ENCODE measurements around the gene HTRA1. TPM values are rescaled to one million over a fixed set of nuclear protein-coding genes. Genes with fewer than 3 reads are reported as not detected.

Gene HTRA1
- total RNA-seq, 1 experiment from 2014 or later: 1.5 TPM

GRCh38 chr10:122503012-122503411 is 41.7 kb downstream of the HTRA1 start:
- no peaks in the 10 kb centered on the region for H3K36me3 ChIP-seq
- H3K4me3 ChIP-seq: no peak overlapping the region
- H3K4me1 ChIP-seq: peaks cover 3% of the 10 kb centered on the region; the same call in 1 of the 2 replicates
- DNase-seq: no peak
- no peak overlapping the region for H3K27ac ChIP-seq
- H3K9me3 ChIP-seq (replicated peaks): no peaks in the 10 kb centered on the region
- H3K27me3 ChIP-seq: peaks cover 11% of the 10 kb centered on the region

GRCh38 chr10:122503886-122504609 is 42.7 kb downstream of the HTRA1 start:
- Histone ChIP-seq H3K4me3 (no peak overlapping the region), H3K27ac (no peak overlapping the region), H3K27me3 (peaks cover 12% of the 10 kb centered on the region), H3K9me3 (replicated peaks) (no peaks in the 10 kb centered on the region), H3K36me3 (no peaks in the 10 kb centered on the region), H3K4me1 (peaks cover 3% of the 10 kb centered on the region; the same call in 1 of the 2 replicates)
- DNase-seq: no peak

GRCh38 chr10:122504610-122504950 is 43.2 kb downstream of the HTRA1 start:
- peak; percentile 58 to 59 for DNase-seq
- no peak overlapping the region for H3K27ac ChIP-seq

GRCh38 chr10:122505011-122505410 is 43.7 kb downstream of the HTRA1 start:
- no peak overlapping the region for H3K4me3 ChIP-seq
- DNase-seq: no peak
- peaks cover 3% of the 10 kb centered on the region; the same call in 1 of the 2 replicates for H3K4me1 ChIP-seq
- no peaks in the 10 kb centered on the region for H3K36me3 ChIP-seq
- peaks cover 12% of the 10 kb centered on the region for H3K27me3 ChIP-seq
- no peak overlapping the region for H3K27ac ChIP-seq
- no peaks in the 10 kb centered on the region for H3K9me3 ChIP-seq (replicated peaks)

More at GRCh38 chr10:122504610-122504950, 43.2 kb downstream of the HTRA1 start:
- peaks cover 12% of the 10 kb centered on the region for H3K27me3 ChIP-seq
- H3K9me3 ChIP-seq (replicated peaks): no peaks in the 10 kb centered on the region
- H3K4me1 ChIP-seq: peaks cover 3% of the 10 kb centered on the region; the same call in 1 of the 2 replicates
- no peaks in the 10 kb centered on the region for H3K36me3 ChIP-seq
- no peak overlapping the region for H3K4me3 ChIP-seq

- Histone ChIP-seq H3K9me3 (replicated peaks) (no peaks in the 10 kb centered on the region), H3K27ac (no peak overlapping the region), H3K27me3 (peaks cover 14% of the 10 kb centered on the region), H3K4me3 (no peak overlapping the region), H3K4me1 (peaks cover 3% of the 10 kb centered on the region; the same call in 1 of the 2 replicates), H3K36me3 (no peaks in the 10 kb centered on the region)
- DNase-seq: no peak
Observed at GRCh38 chr10:122505885-122506645, 44.7 kb downstream of the HTRA1 start.

DNA sequence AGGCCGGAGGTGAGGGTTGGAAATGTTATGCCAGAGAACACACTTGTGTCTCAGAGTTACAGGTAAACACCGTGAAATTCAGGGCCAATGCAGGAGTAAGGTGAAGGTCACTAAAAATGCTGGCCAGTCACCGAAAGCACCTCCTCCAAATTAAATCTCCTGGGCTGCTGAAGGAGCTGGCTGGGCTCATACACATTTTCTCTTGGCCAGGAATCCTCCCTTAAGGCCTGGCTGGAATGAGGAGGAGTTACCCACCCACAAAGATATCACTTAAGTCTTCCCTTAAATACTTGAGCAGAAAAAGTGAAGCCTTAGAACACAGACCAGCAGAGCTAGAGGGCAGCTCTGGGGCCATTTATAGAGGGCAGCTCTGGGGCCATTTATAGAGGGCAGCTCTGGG is 46.3 kb downstream of the HTRA1 start:
- H3K36me3 ChIP-seq: no peaks in the 10 kb centered on the region
- peaks cover 16% of the 10 kb centered on the region for H3K27me3 ChIP-seq
- peaks cover 3% of the 10 kb centered on the region; the same call in 1 of the 2 replicates for H3K4me1 ChIP-seq
- no peak for DNase-seq
- H3K4me3 ChIP-seq: no peak overlapping the region
- no peaks in the 10 kb centered on the region for H3K9me3 ChIP-seq (replicated peaks)
- H3K27ac ChIP-seq: no peak overlapping the region

- no peaks in the 10 kb centered on the region for H3K9me3 ChIP-seq (replicated peaks)
- H3K27me3 ChIP-seq: peaks cover 16% of the 10 kb centered on the region
- H3K36me3 ChIP-seq: no peaks in the 10 kb centered on the region
- H3K4me1 ChIP-seq: peaks cover 3% of the 10 kb centered on the region; the same call in 1 of the 2 replicates
- H3K4me3 ChIP-seq: no peak overlapping the region
- DNase-seq: no peak
- no peak overlapping the region for H3K27ac ChIP-seq
Observed at GRCh38 chr10:122508021-122508420, 46.7 kb downstream of the HTRA1 start.

- Histone ChIP-seq H3K27ac (no peak overlapping the region), H3K4me1 (peaks cover 3% of the 10 kb centered on the region; the same call in 1 of the 2 replicates), H3K36me3 (no peaks in the 10 kb centered on the region), H3K27me3 (peaks cover 16% of the 10 kb centered on the region), H3K9me3 (replicated peaks) (no peaks in the 10 kb centered on the region), H3K4me3 (no peak overlapping the region)
- DNase-seq: no peak
Observed at GRCh38 chr10:122509323-122509722, 48.0 kb downstream of the HTRA1 start.

DNA sequence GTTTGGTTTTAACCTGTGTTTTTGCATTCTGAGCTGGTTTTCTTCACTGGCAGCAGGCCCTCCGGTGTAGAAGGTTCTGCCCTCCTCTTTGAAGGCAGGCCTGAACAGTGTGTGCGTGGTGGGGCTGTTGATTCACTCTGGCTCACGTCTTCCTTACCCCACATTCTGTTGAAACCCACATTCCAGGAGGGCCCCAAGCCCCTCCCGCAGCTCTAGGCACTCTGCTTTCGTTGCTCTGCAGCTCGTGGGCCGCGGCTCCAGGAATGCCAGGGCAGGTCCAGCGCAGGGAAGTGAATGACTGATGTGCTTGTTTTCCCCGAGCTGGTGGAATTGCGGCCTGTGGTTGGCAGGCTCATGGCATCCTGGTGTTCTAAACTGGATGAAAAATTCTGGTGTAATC is 49.0 kb downstream of the HTRA1 start:
- DNase-seq: no peak
- Histone ChIP-seq H3K27me3 (peaks cover 16% of the 10 kb centered on the region), H3K4me3 (no peak overlapping the region), H3K27ac (no peak overlapping the region), H3K36me3 (no peaks in the 10 kb centered on the region), H3K4me1 (peaks cover 2% of the 10 kb centered on the region; the same call in 1 of the 2 replicates), H3K9me3 (replicated peaks) (no peaks in the 10 kb centered on the region)

GRCh38 chr10:122510736-122511135 is 49.4 kb downstream of the HTRA1 start:
- no peak overlapping the region for H3K27ac ChIP-seq
- H3K9me3 ChIP-seq (replicated peaks): no peaks in the 10 kb centered on the region
- DNase-seq: no peak
- H3K4me1 ChIP-seq: peaks cover 7% of the 10 kb centered on the region
- no peak overlapping the region for H3K4me3 ChIP-seq
- H3K27me3 ChIP-seq: peaks cover 16% of the 10 kb centered on the region
- no peaks in the 10 kb centered on the region for H3K36me3 ChIP-seq

GRCh38 chr10:122513053-122513452 is 51.7 kb downstream of the HTRA1 start:
- no peak for DNase-seq
- Histone ChIP-seq H3K27me3 (peaks cover 5% of the 10 kb centered on the region; the same call in 1 of the 2 replicates), H3K36me3 (no peaks in the 10 kb centered on the region), H3K27ac (no peak overlapping the region), H3K9me3 (replicated peaks) (no peaks in the 10 kb centered on the region), H3K4me1 (peaks cover 15% of the 10 kb centered on the region), H3K4me3 (no peak overlapping the region)

DNA sequence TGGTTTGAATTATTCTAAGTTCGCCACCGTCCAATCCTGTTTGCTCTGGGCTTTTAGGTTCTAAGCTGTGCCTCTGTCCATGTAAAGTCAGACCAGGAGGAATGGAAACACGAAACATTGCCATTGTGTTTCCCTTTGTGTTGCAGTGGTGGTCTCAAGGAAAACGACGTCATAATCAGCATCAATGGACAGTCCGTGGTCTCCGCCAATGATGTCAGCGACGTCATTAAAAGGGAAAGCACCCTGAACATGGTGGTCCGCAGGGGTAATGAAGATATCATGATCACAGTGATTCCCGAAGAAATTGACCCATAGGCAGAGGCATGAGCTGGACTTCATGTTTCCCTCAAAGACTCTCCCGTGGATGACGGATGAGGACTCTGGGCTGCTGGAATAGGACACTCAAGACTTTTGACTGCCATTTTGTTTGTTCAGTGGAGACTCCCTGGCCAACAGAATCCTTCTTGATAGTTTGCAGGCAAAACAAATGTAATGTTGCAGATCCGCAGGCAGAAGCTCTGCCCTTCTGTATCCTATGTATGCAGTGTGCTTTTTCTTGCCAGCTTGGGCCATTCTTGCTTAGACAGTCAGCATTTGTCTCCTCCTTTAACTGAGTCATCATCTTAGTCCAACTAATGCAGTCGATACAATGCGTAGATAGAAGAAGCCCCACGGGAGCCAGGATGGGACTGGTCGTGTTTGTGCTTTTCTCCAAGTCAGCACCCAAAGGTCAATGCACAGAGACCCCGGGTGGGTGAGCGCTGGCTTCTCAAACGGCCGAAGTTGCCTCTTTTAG is 52.9 kb downstream of the HTRA1 start:
- H3K27me3 ChIP-seq: 0 out of 2 replicates have a peak, but pooled peaks cover 3% of the 10 kb centered on the region
- no peak overlapping the region for H3K27ac ChIP-seq
- H3K4me3 ChIP-seq: no peak overlapping the region
- peaks cover 15% of the 10 kb centered on the region for H3K4me1 ChIP-seq
- DNase-seq: no peak
- H3K36me3 ChIP-seq: no peaks in the 10 kb centered on the region
- no peaks in the 10 kb centered on the region for H3K9me3 ChIP-seq (replicated peaks)

GRCh38 chr10:122515022-122515424 is 53.7 kb downstream of the HTRA1 start:
- no peak overlapping the region for H3K4me3 ChIP-seq
- H3K4me1 ChIP-seq: peaks cover 15% of the 10 kb centered on the region
- no peak overlapping the region for H3K27ac ChIP-seq
- no peak for DNase-seq
- H3K27me3 ChIP-seq: 0 out of 2 replicates have a peak, but pooled peaks cover 3% of the 10 kb centered on the region
- no peaks in the 10 kb centered on the region for H3K36me3 ChIP-seq
- H3K9me3 ChIP-seq (replicated peaks): no peaks in the 10 kb centered on the region

GRCh38 chr10:122515588-122516231 is 54.4 kb downstream of the HTRA1 start:
- Histone ChIP-seq H3K4me3 (no peak overlapping the region), H3K9me3 (replicated peaks) (no peaks in the 10 kb centered on the region), H3K4me1 (peaks cover 15% of the 10 kb centered on the region), H3K36me3 (no peaks in the 10 kb centered on the region), H3K27ac (no peak overlapping the region), H3K27me3 (0 out of 2 replicates have a peak, but pooled peaks cover 7% of the 10 kb centered on the region)
- peak; percentile 49 to 50 for DNase-seq
